D721Med (cell line): ENCODE measurements around the gene LSAMP.

Experiments used
- DNase-seq: peaks from one replicate; pipeline ENCODE4 v3.0.0; 2011; ENCODE audit warnings: low spot score; ENCODE audit not compliant: insufficient read length
- FAIRE-seq: peaks from 2 replicates; lab custom pipeline; 2011; peaks lifted over from hg19 to GRCh38; lab: Jason Lieb, UNC
- TF ChIP-seq, protein P1 (sequence below): IDR thresholded peaks from 2 replicates; pipeline ENCODE4 v1.5.1; 2012; ENCODE audit warnings: mild to moderate bottlenecking, control low read depth; ENCODE audit not compliant: insufficient read depth; ENCODE audit errors: missing control alignments

LSAMP gene

DNA sequence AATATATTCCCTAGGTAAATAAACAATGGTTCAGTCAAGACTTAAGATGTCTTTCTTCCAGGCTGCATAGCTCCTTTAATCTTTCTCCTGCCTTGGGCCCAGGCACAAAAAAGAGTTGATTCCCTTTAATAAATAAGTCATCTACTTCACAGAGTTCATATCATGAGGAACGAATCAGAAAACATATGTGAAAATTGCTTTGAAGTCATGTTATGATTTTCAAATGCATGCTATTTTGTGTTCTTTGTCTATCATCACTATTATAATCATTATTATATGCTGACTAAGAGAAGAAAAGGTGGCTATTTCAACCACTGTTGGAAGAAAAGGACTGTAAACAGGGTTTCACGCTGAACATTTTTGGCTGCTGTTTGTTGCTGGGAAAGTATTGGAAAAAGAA, 70.4 kb downstream of the LSAMP start:
- FAIRE-seq (no peak), DNase-seq (no peak)
- TF ChIP-seq, protein P1, sequence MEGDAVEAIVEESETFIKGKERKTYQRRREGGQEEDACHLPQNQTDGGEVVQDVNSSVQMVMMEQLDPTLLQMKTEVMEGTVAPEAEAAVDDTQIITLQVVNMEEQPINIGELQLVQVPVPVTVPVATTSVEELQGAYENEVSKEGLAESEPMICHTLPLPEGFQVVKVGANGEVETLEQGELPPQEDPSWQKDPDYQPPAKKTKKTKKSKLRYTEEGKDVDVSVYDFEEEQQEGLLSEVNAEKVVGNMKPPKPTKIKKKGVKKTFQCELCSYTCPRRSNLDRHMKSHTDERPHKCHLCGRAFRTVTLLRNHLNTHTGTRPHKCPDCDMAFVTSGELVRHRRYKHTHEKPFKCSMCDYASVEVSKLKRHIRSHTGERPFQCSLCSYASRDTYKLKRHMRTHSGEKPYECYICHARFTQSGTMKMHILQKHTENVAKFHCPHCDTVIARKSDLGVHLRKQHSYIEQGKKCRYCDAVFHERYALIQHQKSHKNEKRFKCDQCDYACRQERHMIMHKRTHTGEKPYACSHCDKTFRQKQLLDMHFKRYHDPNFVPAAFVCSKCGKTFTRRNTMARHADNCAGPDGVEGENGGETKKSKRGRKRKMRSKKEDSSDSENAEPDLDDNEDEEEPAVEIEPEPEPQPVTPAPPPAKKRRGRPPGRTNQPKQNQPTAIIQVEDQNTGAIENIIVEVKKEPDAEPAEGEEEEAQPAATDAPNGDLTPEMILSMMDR, result no peak

DNA sequence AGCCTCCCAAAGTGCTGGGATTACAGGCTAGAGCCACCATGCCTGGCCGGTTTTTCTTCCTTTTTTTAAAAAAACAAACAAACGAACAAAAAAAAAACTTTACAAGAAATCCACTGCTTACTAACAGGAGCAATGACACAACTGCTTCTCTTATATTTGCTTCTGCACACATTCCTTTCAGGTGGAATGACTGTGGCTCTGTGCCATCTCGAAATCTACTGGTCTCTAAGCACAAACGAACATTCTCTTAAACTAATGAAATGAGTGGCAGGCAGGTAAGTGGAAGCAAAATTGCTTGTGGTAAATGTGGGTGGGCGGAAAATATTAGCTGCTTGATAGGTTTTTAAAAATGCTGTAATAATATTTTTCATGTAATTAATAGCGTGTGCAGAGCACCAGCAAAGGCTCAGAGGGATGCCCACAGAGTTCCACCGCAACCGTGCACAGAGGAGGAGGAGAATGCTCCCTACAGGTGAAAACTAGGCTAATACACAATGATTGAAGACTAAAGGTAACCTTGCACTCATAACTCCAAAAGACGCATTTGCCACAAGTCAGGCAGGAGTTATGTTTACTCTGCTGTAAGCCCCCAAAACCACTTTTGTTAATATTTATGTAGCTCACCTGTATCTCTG, 77.4 kb downstream of the LSAMP start:
- no peak for DNase-seq
- FAIRE-seq, result no peak

DNA sequence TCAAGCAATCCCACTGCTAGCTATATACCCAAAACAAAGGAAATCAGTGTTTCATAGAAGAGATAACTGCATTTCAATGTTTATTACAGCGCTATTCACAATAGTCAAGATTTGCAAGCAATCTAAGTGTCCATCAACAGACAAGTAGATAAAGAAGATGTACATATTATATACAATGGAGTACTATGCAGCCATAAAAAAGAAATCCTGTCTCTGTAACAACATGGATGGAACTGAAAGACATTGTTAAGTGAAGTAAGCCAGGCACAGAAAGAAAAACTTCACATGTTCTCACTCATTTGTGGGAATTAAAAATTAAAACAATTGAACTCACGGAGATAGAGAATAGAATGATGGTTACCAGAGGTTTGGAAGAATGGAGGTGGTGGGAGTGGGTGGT, 89.2 kb downstream of the LSAMP start:
- DNase-seq, result no peak
- no peak for FAIRE-seq
- TF ChIP-seq, protein P1, result no peak

More for the DNA sequence above, 77.4 kb downstream of the LSAMP start:
- TF ChIP-seq, protein P1, result no peak

DNA sequence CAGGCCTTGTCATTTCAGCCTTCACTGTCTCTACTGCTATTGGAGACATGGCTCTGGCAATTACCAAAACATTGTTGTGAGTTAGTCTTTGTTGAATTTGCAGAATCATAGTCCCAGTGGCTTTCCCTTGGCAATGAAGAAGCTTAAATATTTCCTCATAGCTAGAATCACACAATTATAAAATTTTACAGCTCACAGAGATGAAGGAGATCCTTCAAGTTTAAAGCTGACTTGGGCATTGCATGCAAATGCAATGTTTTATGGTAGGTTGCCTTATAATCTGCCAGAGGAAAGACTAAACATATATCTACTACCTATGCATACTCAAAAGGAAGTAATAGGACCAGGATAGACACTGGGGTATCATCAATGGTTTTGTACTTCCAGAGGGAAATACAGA, 90.9 kb downstream of the LSAMP start:
- DNase-seq (no peak), FAIRE-seq (no peak)
- TF ChIP-seq, protein P1, result no peak

DNA sequence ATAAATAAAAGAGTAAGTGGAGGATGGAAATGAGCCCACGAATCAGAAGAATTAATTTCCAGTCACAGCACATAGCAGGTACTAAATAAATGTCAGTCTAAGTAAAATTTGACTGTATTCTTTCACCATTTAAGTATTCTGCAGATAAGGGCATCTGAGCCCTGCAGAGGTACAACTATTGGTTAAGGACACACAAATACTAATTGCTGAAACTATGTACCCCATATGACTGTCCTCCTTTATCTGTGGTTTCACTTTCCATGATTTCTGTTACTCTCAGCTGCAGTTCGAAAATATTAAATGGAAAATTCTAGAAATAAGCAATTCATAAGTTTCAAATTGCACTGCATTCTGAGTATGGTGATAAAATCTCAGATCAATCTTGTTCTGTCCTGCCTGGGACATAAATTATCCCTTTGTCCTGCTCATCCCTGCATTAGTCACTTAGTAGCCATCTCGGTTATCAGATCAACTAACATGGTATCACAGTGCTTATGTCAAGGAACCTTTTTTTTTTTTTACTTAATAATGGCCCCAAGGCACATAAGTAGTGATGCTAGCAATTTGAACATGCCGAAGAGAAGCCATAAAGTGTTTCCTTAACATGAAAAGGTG, 95.1 kb downstream of the LSAMP start:
- no peak for FAIRE-seq
- TF ChIP-seq, protein P1, result no peak
- no peak for DNase-seq

DNA sequence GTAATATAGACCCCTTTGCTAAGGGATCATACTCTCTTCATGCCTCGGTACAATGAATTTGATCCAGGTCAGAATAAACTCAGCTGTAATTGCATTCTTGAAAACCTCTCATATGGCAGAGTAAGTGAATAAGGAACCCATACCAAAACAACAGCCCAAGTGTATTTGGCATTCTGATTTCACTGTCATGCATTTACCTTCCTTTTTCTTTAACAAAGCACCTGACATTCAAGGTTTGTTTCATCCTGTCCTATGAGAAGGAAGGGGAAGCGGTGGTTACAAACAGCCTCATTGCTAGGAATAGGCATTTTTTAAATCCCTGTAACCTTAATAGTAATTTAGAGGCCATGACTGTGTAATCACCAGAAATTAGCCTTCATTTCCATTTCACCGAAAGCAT, 97.1 kb downstream of the LSAMP start:
- no peak for FAIRE-seq
- no peak for DNase-seq
- TF ChIP-seq, protein P1, result no peak

DNA sequence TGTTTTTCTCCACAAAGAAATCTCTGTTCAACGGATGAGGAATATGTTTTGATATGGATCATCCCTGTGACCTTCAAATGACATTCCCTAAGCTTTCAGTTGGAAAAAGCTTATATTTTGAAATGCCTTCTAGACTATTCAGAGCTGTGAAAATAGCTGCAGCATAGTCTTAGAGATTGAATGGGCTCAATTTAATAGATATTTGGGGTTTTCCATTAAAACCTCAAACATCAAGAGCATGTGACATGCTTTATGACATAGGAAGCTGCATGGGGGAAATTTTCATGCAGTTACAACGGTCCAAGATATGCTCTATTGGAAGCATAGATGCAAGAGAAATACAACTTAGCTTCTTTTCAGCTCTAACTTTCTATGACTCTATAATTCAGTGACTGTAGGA, 102.8 kb downstream of the LSAMP start:
- FAIRE-seq, result no peak
- no peak for DNase-seq
- TF ChIP-seq, protein P1, result no peak
